Tibial nerve (tissue), 4 donors: Measurements from ENCODE around the gene DPF1. TPM values are rescaled to one million over a fixed set of nuclear protein-coding genes. Genes with fewer than 3 reads are reported as not detected.

Experiments used
- DNase-seq, 2 donors: peaks; one replicate each; pipeline ENCODE4 v3.0.0-alpha.2; 2019; ENCODE audit warnings: low spot score in 2 of 2
- H3K27ac ChIP-seq, 4 donors: fragments of 200-600 bp; sonication (generic) in 3 of 4; one replicate each; pipeline ENCODE4 v1.5.1; 2017 to 2019; ENCODE audit warnings: mild to moderate bottlenecking in 1 of 4
- H3K27me3 ChIP-seq, 2 donors: fragments of 200-600 bp; sonication (generic) in 1 of 2; one replicate each; pipeline versions ENCODE4 v1.5.1 to v1.6.0; 2017 to 2019
- H3K36me3 ChIP-seq, 3 donors: fragments of 200-600 bp; sonication (generic); one replicate each; pipeline ENCODE4 v1.5.1; 2018 to 2019
- H3K4me1 ChIP-seq, 4 donors: fragments of 200-600 bp; sonication (generic) in 3 of 4; one replicate each; pipeline ENCODE4 v1.5.1; 2017 to 2019
- H3K4me3 ChIP-seq, 4 donors: fragments of 200-600 bp; sonication (generic) in 3 of 4; one replicate each; pipeline ENCODE4 v1.5.1; 2017 to 2019; ENCODE audit warnings: mild to moderate bottlenecking in 1 of 4, moderate library complexity in 1 of 4
- H3K9me3 ChIP-seq, 4 donors: fragments of 200-600 bp; sonication (generic) in 3 of 4; one replicate each; pipeline ENCODE4 v1.5.1; 2017 to 2019
- CTCF ChIP-seq, 5 experiments: fragments of 200-600 bp in 3 of 5; fragments of 450-650 bp in 2 of 5; sonication (generic) in 3 of 5; IDR thresholded peaks; one replicate each; pipeline ENCODE4 v1.5.1; 2016 to 2019; ENCODE audit warnings: antibody characterized with exemption in 5 of 5, mild to moderate bottlenecking in 3 of 5, moderate library complexity in 2 of 5
- EP300 ChIP-seq, 2 donors: sonication (generic); formaldehyde crosslinking; IDR thresholded peaks; one replicate each; pipeline ENCODE4 v1.6.1; 2017; ENCODE audit warnings: antibody characterized with exemption in 2 of 2, mild to moderate bottlenecking in 1 of 2
- POLR2A ChIP-seq, 2 donors: fragments of 450-650 bp; IDR thresholded peaks; one replicate each; pipeline ENCODE4 v1.6.1; 2017; ENCODE audit warnings: antibody characterized with exemption in 2 of 2, mild to moderate bottlenecking in 2 of 2, moderate library complexity in 2 of 2
- WGBS, 2 donors: methylation state at CpG; one replicate each; pipeline ENCODE4 v1.1.5; 2018; 5-methylcytosine and 5-hydroxymethylcytosine counted together
- total RNA-seq, 4 donors: library from RNA; depleted of rRNA; stranded (reverse); fragments of >200 nt; gene quantifications; one replicate each; pipeline ENCODE4 v1.1.0, GENCODE V29; 2016

Gene DPF1
- total RNA-seq, 4 donors from 2014 or later = not detected

- TF ChIP-seq EP300 (IDR thresholded peaks at IDR 0.05) (no peak), POLR2A (IDR thresholded peaks at IDR 0.05) (no peak), CTCF (IDR thresholded peaks at IDR 0.05) (no peak)
- peaks cover 0 to 39% (median 0%) of the 10 kb centered on the region in 3 donors for H3K36me3 ChIP-seq
- WGBS, 2 donors = 92 to 95% methylated on average over 3 of the region's 3 CpGs
- no peak for DNase-seq
- H3K9me3 ChIP-seq = no peaks in the 10 kb centered on the region
- H3K27me3 ChIP-seq = peaks cover 0 to 54% of the 10 kb centered on the region in 2 donors
- H3K4me3 ChIP-seq = no peak overlapping the region
- H3K4me1 ChIP-seq = peaks cover 0 to 34% (median 25%) of the 10 kb centered on the region in 4 donors
- H3K27ac ChIP-seq = peak overlapping the region in 1 of 4 donors; percentile 87
Observed at GRCh38 chr19:38208571-38208970, 15.5 kb downstream of the DPF1 start.

- no peaks in the 10 kb centered on the region for H3K9me3 ChIP-seq
- DNase-seq = no peak
- no peak overlapping the region for H3K4me3 ChIP-seq
- peaks cover 0 to 34% (median 25%) of the 10 kb centered on the region in 4 donors for H3K4me1 ChIP-seq
- H3K36me3 ChIP-seq = peaks cover 0 to 50% (median 0%) of the 10 kb centered on the region in 3 donors
- H3K27ac ChIP-seq = no peak overlapping the region
- WGBS, 2 donors = 44 to 57% methylated on average over 8 to 12 of the region's 12 CpGs
- TF ChIP-seq POLR2A (IDR thresholded peaks at IDR 0.05) = no peak
- no peak for TF ChIP-seq EP300 (IDR thresholded peaks at IDR 0.05)
- no peak for TF ChIP-seq CTCF (IDR thresholded peaks at IDR 0.05)
- peaks cover 0 to 44% of the 10 kb centered on the region in 2 donors for H3K27me3 ChIP-seq
Observed at GRCh38 chr19:38207543-38207942, 16.5 kb downstream of the DPF1 start.

- H3K4me1 ChIP-seq = peaks cover 0 to 33% (median 25%) of the 10 kb centered on the region in 4 donors
- no peak for TF ChIP-seq CTCF (IDR thresholded peaks at IDR 0.05)
- TF ChIP-seq POLR2A (IDR thresholded peaks at IDR 0.05) = no peak
- no peak for TF ChIP-seq EP300 (IDR thresholded peaks at IDR 0.05)
- no peak overlapping the region for H3K27ac ChIP-seq
- WGBS, 2 donors = 72 to 79% methylated on average over 16 of the region's 16 CpGs
- H3K9me3 ChIP-seq = no peaks in the 10 kb centered on the region
- H3K27me3 ChIP-seq = peaks cover 0 to 38% of the 10 kb centered on the region in 2 donors
- DNase-seq = no peak
- peaks cover 0 to 56% (median 2%) of the 10 kb centered on the region in 3 donors for H3K36me3 ChIP-seq
- H3K4me3 ChIP-seq = no peak overlapping the region
Observed at GRCh38 chr19:38206928-38207327, 17.1 kb downstream of the DPF1 start.

GRCh38 chr19:38206006-38206745 lies 17.8 kb downstream of the DPF1 start:
- TF ChIP-seq EP300 (IDR thresholded peaks at IDR 0.05) = no peak
- no peak for TF ChIP-seq CTCF (IDR thresholded peaks at IDR 0.05)
- no peak for TF ChIP-seq POLR2A (IDR thresholded peaks at IDR 0.05)
- H3K27ac ChIP-seq = no peak overlapping the region
- H3K9me3 ChIP-seq = no peaks in the 10 kb centered on the region
- peaks cover 0 to 63% (median 5%) of the 10 kb centered on the region in 3 donors for H3K36me3 ChIP-seq
- peaks cover 0 to 26% (median 21%) of the 10 kb centered on the region in 4 donors for H3K4me1 ChIP-seq
- H3K27me3 ChIP-seq = peaks cover 0 to 30% of the 10 kb centered on the region in 2 donors
- 85 to 86% methylated on average over 28 to 32 of the region's 36 CpGs for WGBS, 2 donors
- no peak overlapping the region for H3K4me3 ChIP-seq
- DNase-seq = no peak

- no peak for TF ChIP-seq POLR2A (IDR thresholded peaks at IDR 0.05)
- TF ChIP-seq EP300 (IDR thresholded peaks at IDR 0.05) = no peak
- TF ChIP-seq CTCF (IDR thresholded peaks at IDR 0.05) = no peak
- Histone ChIP-seq H3K9me3 (no peaks in the 10 kb centered on the region), H3K4me3 (no peak overlapping the region), H3K27me3 (peaks cover 0 to 16% of the 10 kb centered on the region in 2 donors), H3K4me1 (peaks cover 0 to 11% (median 8%) of the 10 kb centered on the region in 4 donors), H3K36me3 (peaks cover 0 to 77% (median 5%) of the 10 kb centered on the region in 3 donors), H3K27ac (no peak overlapping the region)
- DNase-seq = no peak
- 95 to 96% methylated on average over 8 of the region's 8 CpGs for WGBS, 2 donors
Observed at GRCh38 chr19:38204728-38205127, 19.3 kb downstream of the DPF1 start.
